ENCODE measurements around the gene LPP.
"Not testable (repeated sequence)": the region's sequence is repeated elsewhere in the genome, so short reads cannot be mapped to it uniquely, and the experiment has no call there.

Gene LPP

GRCh38 chr3:188589071-188589470 is 435.1 kb downstream of the LPP start:
- no peak for DNase-seq (ENCODE audit: low read depth)

- no peak for DNase-seq (ENCODE audit: low read depth)
These were observed 435.8 kb downstream of the LPP start for GRCh38 chr3:188589771-188590170.

- no peak for DNase-seq (ENCODE audit: low read depth)
These were observed 436.6 kb downstream of the LPP start for GRCh38 chr3:188590557-188590956.

- DNase-seq (ENCODE audit: low read depth), result peak; percentile 76
These were observed 440.2 kb downstream of the LPP start for GRCh38 chr3:188594139-188594538.

GRCh38 chr3:188595890-188596376 is 442.0 kb downstream of the LPP start:
- DNase-seq (ENCODE audit: low read depth), result peak; percentile 73

GRCh38 chr3:188598894-188599293 is 444.9 kb downstream of the LPP start:
- no peak for DNase-seq (ENCODE audit: low read depth)

GRCh38 chr3:188602111-188602510 is 448.2 kb downstream of the LPP start:
- DNase-seq (ENCODE audit: low read depth), result no peak

GRCh38 chr3:188602620-188603019 is 448.7 kb downstream of the LPP start:
- DNase-seq (ENCODE audit: low read depth), result no peak

- DNase-seq (ENCODE audit: low read depth), result no peak
These were observed 450.7 kb downstream of the LPP start for GRCh38 chr3:188604651-188605050.

- DNase-seq (ENCODE audit: low read depth), result no peak
These were observed 451.3 kb downstream of the LPP start for GRCh38 chr3:188605231-188605630.

- no peak for DNase-seq (ENCODE audit: low read depth)
These were observed 451.9 kb downstream of the LPP start for GRCh38 chr3:188605905-188606304.

GRCh38 chr3:188607805-188608315 is 453.9 kb downstream of the LPP start:
- DNase-seq (ENCODE audit: low read depth), result no peak

- no peak for DNase-seq (ENCODE audit: low read depth)
These were observed 454.4 kb downstream of the LPP start for GRCh38 chr3:188608401-188608800.

GRCh38 chr3:188613721-188614120 is 459.8 kb downstream of the LPP start:
- not testable (repeated sequence) for DNase-seq (ENCODE audit: low read depth)

- no peak for DNase-seq (ENCODE audit: low read depth)
These were observed 463.3 kb downstream of the LPP start for GRCh38 chr3:188617270-188617669.

- no peak for DNase-seq (ENCODE audit: low read depth)
These were observed 464.2 kb downstream of the LPP start for GRCh38 chr3:188617988-188618701.

- no peak for DNase-seq (ENCODE audit: low read depth)
These were observed 466.8 kb downstream of the LPP start for GRCh38 chr3:188620752-188621151.

- no peak for DNase-seq (ENCODE audit: low read depth)
These were observed 470.4 kb downstream of the LPP start for GRCh38 chr3:188624384-188624783.

GRCh38 chr3:188624828-188625227 is 470.9 kb downstream of the LPP start:
- DNase-seq (ENCODE audit: low read depth), result no peak

GRCh38 chr3:188627652-188628051 is 473.7 kb downstream of the LPP start:
- DNase-seq (ENCODE audit: low read depth), result peak; percentile 80

- DNase-seq (ENCODE audit: low read depth), result peak; percentile 33
These were observed 477.5 kb downstream of the LPP start for GRCh38 chr3:188631291-188632010.

GRCh38 chr3:188633206-188633605 is 479.2 kb downstream of the LPP start:
- no peak for DNase-seq (ENCODE audit: low read depth)

- no peak for DNase-seq (ENCODE audit: low read depth)
These were observed 480.3 kb downstream of the LPP start for GRCh38 chr3:188634285-188634684.

Data from GM04504 (cell line).